C4-2B (cell line): ENCODE data around the gene SMIM8.

Experiments
- H3K27ac ChIP-seq: fragments of 450-650 bp; 2 replicates; pipeline ENCODE4 v1.5.1; 2017
- CTCF ChIP-seq: fragments of 450-650 bp; conservative IDR thresholded peaks from 2 replicates; pipeline ENCODE4 v1.5.1; 2017; ENCODE audit warnings: mild to moderate bottlenecking
- ZFX ChIP-seq: fragments of 450-650 bp; IDR thresholded peaks from 2 replicates; pipeline ENCODE4 v1.6.1; 2017

The SMIM8 gene

GRCh38 chr6:87336367-87336766, 14.0 kb downstream of the SMIM8 start:
- TF ChIP-seq CTCF: no peak
- no peak for TF ChIP-seq ZFX

GRCh38 chr6:87340230-87340629, 17.8 kb downstream of the SMIM8 start:
- TF ChIP-seq ZFX: no peak
- no peak for TF ChIP-seq CTCF
- no peak overlapping the region for H3K27ac ChIP-seq

More at GRCh38 chr6:87336367-87336766, 14.0 kb downstream of the SMIM8 start:
- no peak overlapping the region for H3K27ac ChIP-seq

GRCh38 chr6:87341158-87341557, 18.8 kb downstream of the SMIM8 start:
- H3K27ac ChIP-seq: no peak overlapping the region
- no peak for TF ChIP-seq CTCF
- no peak for TF ChIP-seq ZFX

GRCh38 chr6:87341899-87342298, 19.5 kb downstream of the SMIM8 start:
- TF ChIP-seq CTCF (no peak), ZFX (no peak)
- no peak overlapping the region for H3K27ac ChIP-seq

GRCh38 chr6:87342829-87343228, 20.4 kb downstream of the SMIM8 start:
- TF ChIP-seq CTCF (no peak), ZFX (no peak)
- H3K27ac ChIP-seq: no peak overlapping the region

GRCh38 chr6:87344731-87345130, 22.3 kb downstream of the SMIM8 start, which contains the start of gene C6orf163:
Gene C6orf163, plus strand, starts transcription at chr6:87344813. Its CDS starts 287 bp downstream, at chr6:87345100.
- no peak within 1 kb of the TSS for H3K27ac ChIP-seq
- TF ChIP-seq CTCF (no peak), ZFX (no peak)

- no peak for TF ChIP-seq CTCF
- no peak overlapping the region for H3K27ac ChIP-seq
These were observed 24.3 kb downstream of the SMIM8 start for GRCh38 chr6:87346700-87347099.
